ENCODE data around the gene BMPR1A.

- TF ChIP-seq CTCF (IDR thresholded peaks at IDR 0.05): no peak
- TF ChIP-seq JUN (IDR thresholded peaks at IDR 0.05): no peak
- TF ChIP-seq TP53 (CRISPR knock-in tag; IDR thresholded peaks at IDR 0.05): no peak
- TF ChIP-seq TFCP2L1 (CRISPR knock-in tag; IDR thresholded peaks at IDR 0.05): no peak
- TF ChIP-seq MAX (IDR thresholded peaks at IDR 0.05): no peak
Measured at GRCh38 chr10:86856156-86856555, 99.7 kb downstream of the BMPR1A start.
